Pancreas (tissue), 10 donors: Measurements from ENCODE around the gene REPS2. TPM values are rescaled to one million over a fixed set of nuclear protein-coding genes. Genes with fewer than 3 reads are reported as not detected.

ENCODE experiments used
- ATAC-seq, 4 donors: fragments of 200-7000 bp; cut with Tn5 transposase; one replicate each; pipeline versions ENCODE4 v1.8.0 to v1.9.1; 2020; ENCODE audit warnings: mild to moderate bottlenecking in 4 of 4, moderate library complexity in 4 of 4
- DNase-seq, 6 donors: peaks; one replicate each; pipeline ENCODE4 v3.0.0-alpha.2; 2020
- FAIRE-seq: peaks from 2 replicates; lab custom pipeline; 2012; peaks lifted over from hg19 to GRCh38; lab: Jason Lieb, UNC
- H3K27ac ChIP-seq, 4 donors: fragments of 200-600 bp; sonication (generic); 1 replicate in 3 of 4; 2 replicates in 1 of 4; pipeline versions ENCODE4 v1.5.0 to v1.8.0; 2020
- H3K27me3 ChIP-seq, 4 donors: fragments of 200-600 bp; one replicate each; pipeline ENCODE4 v1.8.0; 2021
- H3K36me3 ChIP-seq, 3 donors: fragments of 200-600 bp; sonication (generic) in 1 of 3; one replicate each; pipeline versions ENCODE4 v1.5.0 to v1.8.0; 2020 to 2021
- H3K4me1 ChIP-seq, 3 donors: fragments of 200-600 bp; one replicate each; pipeline ENCODE4 v1.8.0; 2021
- H3K4me3 ChIP-seq, 4 donors: fragments of 200-600 bp; sonication (generic) in 2 of 4; one replicate each; pipeline versions ENCODE4 v1.5.0 to v1.8.0; 2020 to 2021
- H3K9me3 ChIP-seq, 4 donors: fragments of 200-600 bp; one replicate each; pipeline ENCODE4 v1.8.0; 2021
- WGBS, 2 donors: extraction: QIAGEN DNeasy Blood & Tissue Kit; methylation state at CpG; one replicate each; pipeline ENCODE4 v1.1.7; 2013; 5-methylcytosine and 5-hydroxymethylcytosine counted together
- intact Hi-C, 3 donors: fragments of 100-400 bp; cut with DNase I; formaldehyde crosslinking; loops; one replicate each; pipeline versions ENCODE4 v1.11.1 to v1.14.2; 2022
- polyA plus RNA-seq, 2 donors: library from polyadenylated mRNA; stranded (reverse); fragments of 200-250 nt; gene quantifications; one replicate each; pipeline ENCODE4 v1.2.3, GENCODE V29; 2013
- total RNA-seq, 6 donors: library from RNA; stranded (reverse); fragmentation: NEBNext Ultra II Directional in 4 of 6; extraction: Animal tissue kit (Norgen Biotek cat#: 25700) in 4 of 6; gene quantifications; one replicate each; pipeline versions ENCODE4 v1.2.1 to v1.2.4, GENCODE V29; 2021 to 2023
- TF ChIP-seq, protein P1 (sequence below), 4 donors: fragments of 200-600 bp; sonication (generic) in 3 of 4; IDR thresholded peaks; one replicate each; pipeline versions ENCODE4 v1.5.0 to v1.8.0; 2021; ENCODE audit warnings: antibody characterized with exemption in 4 of 4
- donor health status: healthy with polysubstance abuse.
- donor health status: DM: no; HTN: no; CAD: no; lungs with moderate emphysema.
- donor health status: DM: no; HTN: no; CAD: no.
- donor health status: control.
- donor health status: control.
- donor health status: Bipolar disorder and iron deficiency.
- donor health status: DM: yes; HTN: yes; CAD: no.
- donor health status: DM: no; HTN: no; CAD: no.
- donor health status: DM: no; HTN: no; CAD: no.
- donor health status: DM: yes; HTN: yes; CAD: no.

Gene REPS2
- total and polyA plus RNA-seq, 8 donors = 5.2 to 29.3 (median 15.3) TPM

DNA sequence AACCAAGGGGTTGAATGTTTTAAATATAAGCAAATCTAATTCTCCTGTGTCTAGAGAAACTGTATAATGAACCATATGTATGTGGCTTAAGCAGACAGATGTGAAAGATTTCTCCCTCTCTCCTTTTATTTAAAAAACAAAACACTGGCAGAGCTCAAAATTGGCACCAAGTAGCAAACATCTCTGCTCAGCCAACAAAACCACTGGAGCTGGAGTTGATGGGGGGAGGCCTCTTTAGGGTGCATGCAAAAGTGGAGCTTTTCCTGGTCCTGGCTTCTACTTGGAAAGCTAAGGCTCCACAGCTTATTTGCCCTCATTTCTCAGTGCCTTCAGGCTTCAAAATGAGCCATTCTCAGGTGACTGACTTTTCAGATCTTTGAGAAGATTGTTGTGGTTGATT is 95.6 kb downstream of the REPS2 start:
- H3K36me3 ChIP-seq = no peaks in the 10 kb centered on the region
- H3K27me3 ChIP-seq = no peaks in the 10 kb centered on the region
- H3K9me3 ChIP-seq = no peaks in the 10 kb centered on the region
- no peak for FAIRE-seq
- DNase-seq = no peak
- TF ChIP-seq, protein P1, sequence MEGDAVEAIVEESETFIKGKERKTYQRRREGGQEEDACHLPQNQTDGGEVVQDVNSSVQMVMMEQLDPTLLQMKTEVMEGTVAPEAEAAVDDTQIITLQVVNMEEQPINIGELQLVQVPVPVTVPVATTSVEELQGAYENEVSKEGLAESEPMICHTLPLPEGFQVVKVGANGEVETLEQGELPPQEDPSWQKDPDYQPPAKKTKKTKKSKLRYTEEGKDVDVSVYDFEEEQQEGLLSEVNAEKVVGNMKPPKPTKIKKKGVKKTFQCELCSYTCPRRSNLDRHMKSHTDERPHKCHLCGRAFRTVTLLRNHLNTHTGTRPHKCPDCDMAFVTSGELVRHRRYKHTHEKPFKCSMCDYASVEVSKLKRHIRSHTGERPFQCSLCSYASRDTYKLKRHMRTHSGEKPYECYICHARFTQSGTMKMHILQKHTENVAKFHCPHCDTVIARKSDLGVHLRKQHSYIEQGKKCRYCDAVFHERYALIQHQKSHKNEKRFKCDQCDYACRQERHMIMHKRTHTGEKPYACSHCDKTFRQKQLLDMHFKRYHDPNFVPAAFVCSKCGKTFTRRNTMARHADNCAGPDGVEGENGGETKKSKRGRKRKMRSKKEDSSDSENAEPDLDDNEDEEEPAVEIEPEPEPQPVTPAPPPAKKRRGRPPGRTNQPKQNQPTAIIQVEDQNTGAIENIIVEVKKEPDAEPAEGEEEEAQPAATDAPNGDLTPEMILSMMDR (IDR thresholded peaks at IDR 0.05) = no peak
- no peak overlapping the region for H3K27ac ChIP-seq
- ATAC-seq = no peak
- no peaks in the 10 kb centered on the region for H3K4me1 ChIP-seq
- intact Hi-C loops = loop anchor here in 2 of 3 donors (10.0 kb wide), 2 partner anchors 157 to 197 kb away; no protein-coding TSS in a partner anchor
- no peak overlapping the region for H3K4me3 ChIP-seq

GRCh38 chrX:17046478-17047097 is 100.1 kb downstream of the REPS2 start:
- FAIRE-seq (peak; percentile 90), ATAC-seq (peak; percentile 85 to 98 (median 96)), DNase-seq (peak in 4 of 6 donors; percentile 48 to 72 (median 57))
- WGBS, 2 donors = 19 to 22% methylated on average over 5 of the region's 5 CpGs
- no peak overlapping the region for H3K27ac ChIP-seq
- H3K9me3 ChIP-seq = no peaks in the 10 kb centered on the region
- no peak overlapping the region for H3K4me3 ChIP-seq
- intact Hi-C loops = loop anchor here in 2 of 3 donors (10.0 kb wide), 2 partner anchors 162 to 202 kb away; no protein-coding TSS in a partner anchor
- peaks cover 0 to 5% (median 0%) of the 10 kb centered on the region in 4 donors for H3K27me3 ChIP-seq
- H3K4me1 ChIP-seq = no peaks in the 10 kb centered on the region
- no peaks in the 10 kb centered on the region for H3K36me3 ChIP-seq
- TF ChIP-seq, protein P1 (IDR thresholded peaks at IDR 0.05) = peak; percentile 57 to 79 (median 69)

GRCh38 chrX:17047224-17047623 is 100.8 kb downstream of the REPS2 start:
- intact Hi-C loops = loop anchor here in 2 of 3 donors (10.0 kb wide), 2 partner anchors 162 to 202 kb away; no protein-coding TSS in a partner anchor
- Histone ChIP-seq H3K27ac (no peak overlapping the region), H3K4me1 (no peaks in the 10 kb centered on the region), H3K36me3 (no peaks in the 10 kb centered on the region), H3K27me3 (peaks cover 0 to 5% (median 0%) of the 10 kb centered on the region in 4 donors), H3K9me3 (no peaks in the 10 kb centered on the region), H3K4me3 (no peak overlapping the region)
- TF ChIP-seq, protein P1 (IDR thresholded peaks at IDR 0.05) = no peak
- no peak for ATAC-seq
- no peak for DNase-seq
- FAIRE-seq = no peak
- WGBS, 2 donors = 60 to 69% methylated on average over 7 of the region's 7 CpGs

DNA sequence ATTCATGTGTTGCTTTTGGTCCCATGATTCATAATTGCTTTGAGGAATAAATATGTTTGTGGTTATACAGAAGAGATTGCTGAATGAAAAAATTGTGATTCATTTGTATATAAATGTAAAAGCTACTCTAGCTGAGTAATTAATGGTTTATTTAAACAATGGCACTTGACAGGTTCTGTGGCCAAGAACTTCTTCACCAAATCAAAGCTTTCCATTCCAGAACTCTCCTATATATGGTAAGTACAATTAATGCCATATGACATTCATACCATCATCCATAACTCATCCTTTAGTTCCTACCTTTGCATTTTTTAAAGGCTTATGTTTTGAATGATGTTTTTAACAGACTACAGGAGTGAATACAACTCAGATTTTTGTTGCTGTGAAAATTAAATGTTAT is 105.8 kb downstream of the REPS2 start:
- H3K4me3 ChIP-seq = no peak overlapping the region
- H3K4me1 ChIP-seq = no peaks in the 10 kb centered on the region
- H3K9me3 ChIP-seq = no peaks in the 10 kb centered on the region
- TF ChIP-seq, protein P1 (IDR thresholded peaks at IDR 0.05) = no peak
- no peak overlapping the region for H3K27ac ChIP-seq
- peaks cover 0 to 5% (median 0%) of the 10 kb centered on the region in 4 donors for H3K27me3 ChIP-seq
- intact Hi-C loops = no loop called here
- ATAC-seq (no peak), FAIRE-seq (no peak), DNase-seq (no peak)
- no peaks in the 10 kb centered on the region for H3K36me3 ChIP-seq

DNA sequence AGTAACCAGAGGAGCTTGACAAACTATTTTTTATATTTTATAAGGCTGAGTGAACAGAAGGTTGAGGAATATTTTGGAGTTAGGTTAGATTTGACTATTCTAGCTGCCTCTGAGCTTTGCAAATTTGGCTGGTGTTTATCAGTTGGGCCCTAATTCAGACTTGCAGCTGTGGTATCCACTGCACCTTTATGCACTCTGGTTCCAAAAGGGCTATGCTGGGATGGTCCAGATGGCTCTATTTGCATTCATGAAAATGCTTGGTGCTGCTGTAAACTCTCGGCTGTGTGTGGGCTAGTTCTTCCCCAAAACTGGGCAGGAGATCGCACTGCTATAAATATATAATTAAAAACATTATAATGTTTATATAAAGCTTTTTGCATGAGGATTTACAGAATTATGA is 106.3 kb downstream of the REPS2 start:
- TF ChIP-seq, protein P1 (IDR thresholded peaks at IDR 0.05) = no peak
- FAIRE-seq = peak; percentile 80
- no peak overlapping the region for H3K27ac ChIP-seq
- H3K36me3 ChIP-seq = no peaks in the 10 kb centered on the region
- no peak overlapping the region for H3K4me3 ChIP-seq
- H3K9me3 ChIP-seq = no peaks in the 10 kb centered on the region
- no peaks in the 10 kb centered on the region for H3K4me1 ChIP-seq
- peak in 2 of 6 donors; percentile 9 to 21 for DNase-seq
- ATAC-seq = peak; percentile 35 to 82 (median 60)
- peaks cover 0 to 5% (median 0%) of the 10 kb centered on the region in 4 donors for H3K27me3 ChIP-seq
- WGBS, 2 donors = 33 to 36% methylated on average over 2 of the region's 2 CpGs
- intact Hi-C loops = no loop called here
